PC-9 (cell line): Measurements from ENCODE around the gene OR6K3.

Experiments used
- EZH2 ChIP-seq: fragments of 200-600 bp; sonication (generic); IDR thresholded peaks from 2 replicates; pipeline ENCODE4 v1.8.0; 2017; ENCODE audit warnings: antibody characterized with exemption, low read depth
- TF ChIP-seq, protein P1 (sequence below): fragments of 200-600 bp; sonication (generic); conservative IDR thresholded peaks from 2 replicates; pipeline ENCODE4 v1.6.1; 2017; ENCODE audit warnings: mixed run types, antibody characterized with exemption, mild to moderate bottlenecking, moderate library complexity

DNA sequence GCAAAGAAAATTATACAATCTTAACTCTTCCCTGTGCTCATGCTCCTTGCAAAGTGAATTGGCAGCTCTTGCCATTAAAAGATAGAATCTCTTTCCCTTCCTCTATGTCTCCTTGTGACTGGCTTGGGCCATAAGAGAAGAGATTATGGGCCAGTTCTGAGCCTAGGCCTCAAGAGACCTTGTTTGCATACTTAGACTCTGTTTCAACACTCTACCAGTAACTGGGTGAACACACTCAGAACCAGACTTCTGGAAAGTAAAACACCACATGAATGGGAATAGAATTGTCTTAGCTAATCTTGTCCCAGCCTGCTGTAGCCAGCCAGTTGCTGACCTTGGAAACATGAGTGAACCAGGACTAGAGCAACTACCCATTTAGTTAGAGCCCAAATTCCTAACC lies 15.3 kb upstream of the OR6K3 start:
- TF ChIP-seq EZH2, result no peak
- TF ChIP-seq, protein P1, sequence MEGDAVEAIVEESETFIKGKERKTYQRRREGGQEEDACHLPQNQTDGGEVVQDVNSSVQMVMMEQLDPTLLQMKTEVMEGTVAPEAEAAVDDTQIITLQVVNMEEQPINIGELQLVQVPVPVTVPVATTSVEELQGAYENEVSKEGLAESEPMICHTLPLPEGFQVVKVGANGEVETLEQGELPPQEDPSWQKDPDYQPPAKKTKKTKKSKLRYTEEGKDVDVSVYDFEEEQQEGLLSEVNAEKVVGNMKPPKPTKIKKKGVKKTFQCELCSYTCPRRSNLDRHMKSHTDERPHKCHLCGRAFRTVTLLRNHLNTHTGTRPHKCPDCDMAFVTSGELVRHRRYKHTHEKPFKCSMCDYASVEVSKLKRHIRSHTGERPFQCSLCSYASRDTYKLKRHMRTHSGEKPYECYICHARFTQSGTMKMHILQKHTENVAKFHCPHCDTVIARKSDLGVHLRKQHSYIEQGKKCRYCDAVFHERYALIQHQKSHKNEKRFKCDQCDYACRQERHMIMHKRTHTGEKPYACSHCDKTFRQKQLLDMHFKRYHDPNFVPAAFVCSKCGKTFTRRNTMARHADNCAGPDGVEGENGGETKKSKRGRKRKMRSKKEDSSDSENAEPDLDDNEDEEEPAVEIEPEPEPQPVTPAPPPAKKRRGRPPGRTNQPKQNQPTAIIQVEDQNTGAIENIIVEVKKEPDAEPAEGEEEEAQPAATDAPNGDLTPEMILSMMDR, result no peak
